HUES6 (cell line): ENCODE results near the gene NAA80.
"Not testable (repeated sequence)": the region's sequence is repeated elsewhere in the genome, so short reads cannot be mapped to it uniquely, and the experiment has no call there.

Experiments
- H3K27ac ChIP-seq: 2 replicates; pipeline ENCODE4 v1.7.0; 2013; ENCODE audit warnings: low read depth, mild to moderate bottlenecking, low read length, inconsistent platforms
- H3K27me3 ChIP-seq: 2 replicates; pipeline ENCODE4 v1.6.1; 2013; ENCODE audit warnings: low read length; ENCODE audit not compliant: control insufficient read depth, insufficient read depth
- H3K36me3 ChIP-seq: 2 replicates; pipeline ENCODE4 v1.6.1; 2013; ENCODE audit warnings: low read length; ENCODE audit not compliant: control insufficient read depth, insufficient read depth
- H3K4me1 ChIP-seq: 2 replicates; pipeline ENCODE4 v1.6.1; 2013; ENCODE audit warnings: low read length; ENCODE audit not compliant: control insufficient read depth, insufficient read depth
- H3K4me3 ChIP-seq: 2 replicates; pipeline ENCODE4 v1.5.1; 2013; ENCODE audit warnings: low read depth, low read length
- H3K9ac ChIP-seq: one replicate; pipeline ENCODE4 v1.6.1; 2013; ENCODE audit warnings: mild to moderate bottlenecking, low read length
- H3K9me3 ChIP-seq: 2 replicates; pipeline ENCODE4 v1.6.1; 2013; ENCODE audit warnings: low read depth, low read length; ENCODE audit not compliant: control insufficient read depth, insufficient read depth

Gene NAA80

DNA sequence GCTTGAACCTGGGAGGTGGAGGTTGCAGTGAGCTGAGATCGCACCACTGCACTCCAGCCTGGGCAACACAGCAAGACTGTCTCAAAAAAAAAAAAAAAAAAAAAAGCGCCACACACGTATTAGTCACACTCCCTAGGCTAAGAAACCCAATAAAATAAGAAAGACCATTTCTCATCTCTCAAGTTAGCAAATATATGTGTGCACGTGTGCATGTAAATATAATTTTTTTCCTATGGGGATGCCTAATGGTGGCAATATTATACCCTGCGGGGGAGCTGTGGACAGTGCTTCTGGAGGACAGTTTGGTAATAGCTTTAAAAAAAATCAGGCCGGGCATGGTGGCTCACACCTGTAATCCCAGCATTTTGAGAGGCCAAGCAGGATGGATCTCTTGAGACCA is 15.1 kb downstream of the NAA80 start:
- H3K36me3 ChIP-seq = peaks cover 29% of the 10 kb centered on the region
- not testable (repeated sequence) for H3K9ac ChIP-seq, H3K27ac ChIP-seq, H3K27me3 ChIP-seq, H3K4me3 ChIP-seq, H3K9me3 ChIP-seq, H3K4me1 ChIP-seq

DNA sequence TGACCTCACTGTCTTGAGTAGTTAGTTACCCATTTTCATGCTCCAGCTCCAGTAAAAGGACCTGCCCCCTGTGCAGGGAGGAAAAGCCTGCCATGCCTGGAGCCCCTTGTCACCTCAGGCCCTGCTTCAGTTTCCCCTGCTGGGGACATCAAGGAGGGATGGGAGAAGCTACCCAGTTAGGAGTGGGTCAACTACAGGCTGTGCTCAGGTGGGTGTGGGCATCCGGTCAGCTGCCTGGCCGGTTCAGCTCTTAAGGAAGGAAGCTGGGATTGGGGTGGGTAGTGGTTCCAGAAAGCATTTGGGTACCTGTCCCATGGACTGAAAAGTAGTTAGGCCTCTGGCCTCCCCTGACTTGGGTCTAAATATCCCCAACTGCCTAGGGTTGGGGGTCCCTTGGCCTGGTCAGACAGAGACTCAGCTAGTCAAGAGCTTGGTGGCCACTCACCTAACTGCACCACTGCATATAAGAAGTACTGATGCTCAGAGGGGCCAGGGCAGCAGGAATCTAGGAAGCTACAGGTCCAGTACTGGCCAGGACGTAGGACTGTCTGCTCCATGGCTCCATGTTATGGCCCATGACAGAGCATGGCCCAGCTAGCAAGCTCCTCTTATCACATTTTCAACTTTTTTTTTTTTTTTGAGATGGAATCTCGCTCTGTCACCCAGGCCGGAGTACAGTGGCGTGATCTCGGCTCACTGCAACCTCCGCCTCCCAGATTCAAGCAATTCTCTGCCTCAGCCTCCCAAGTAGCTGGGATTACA is 19.8 kb downstream of the NAA80 start:
- H3K27me3 ChIP-seq = peaks cover 31% of the 10 kb centered on the region
- H3K4me3 ChIP-seq = no peak overlapping the region
- no peak overlapping the region for H3K9ac ChIP-seq
- no peaks in the 10 kb centered on the region for H3K36me3 ChIP-seq
- H3K4me1 ChIP-seq = peaks cover 12% of the 10 kb centered on the region
- H3K9me3 ChIP-seq = no peaks in the 10 kb centered on the region
- H3K27ac ChIP-seq = no peak overlapping the region

DNA sequence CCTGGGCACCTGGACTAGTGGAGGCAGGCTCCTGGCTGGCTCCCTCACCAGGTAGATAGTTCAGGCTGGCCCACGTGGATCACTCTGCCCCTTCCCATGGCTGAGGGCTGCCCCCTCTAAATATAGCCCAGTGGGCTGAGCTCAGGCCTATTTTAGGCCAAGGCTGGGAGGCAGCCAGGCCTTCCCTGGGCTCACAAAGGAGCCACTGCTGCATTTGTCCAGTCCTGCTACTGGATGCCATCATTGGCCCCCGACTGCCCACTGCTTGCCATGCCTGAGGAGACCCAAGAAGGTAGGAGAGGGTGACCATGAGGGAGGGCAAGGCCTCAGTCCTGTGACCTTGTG is 20.4 kb downstream of the NAA80 start, which contains the start of gene LSMEM2:
TSS of gene LSMEM2 (plus strand) at position 208 of the 345 bp plus-strand sequence. CDS start at position 235, 27 bp downstream.
- H3K4me1 ChIP-seq = peaks cover 16% of the 10 kb centered on the region
- H3K27ac ChIP-seq = no peak within 1 kb of the TSS
- no peak within 1 kb of the TSS for H3K9ac ChIP-seq
- no peaks in the 10 kb centered on the region for H3K36me3 ChIP-seq
- H3K9me3 ChIP-seq = no peaks in the 10 kb centered on the region
- H3K27me3 ChIP-seq = peaks cover 37% of the 10 kb centered on the region
- no peak within 1 kb of the TSS for H3K4me3 ChIP-seq

DNA sequence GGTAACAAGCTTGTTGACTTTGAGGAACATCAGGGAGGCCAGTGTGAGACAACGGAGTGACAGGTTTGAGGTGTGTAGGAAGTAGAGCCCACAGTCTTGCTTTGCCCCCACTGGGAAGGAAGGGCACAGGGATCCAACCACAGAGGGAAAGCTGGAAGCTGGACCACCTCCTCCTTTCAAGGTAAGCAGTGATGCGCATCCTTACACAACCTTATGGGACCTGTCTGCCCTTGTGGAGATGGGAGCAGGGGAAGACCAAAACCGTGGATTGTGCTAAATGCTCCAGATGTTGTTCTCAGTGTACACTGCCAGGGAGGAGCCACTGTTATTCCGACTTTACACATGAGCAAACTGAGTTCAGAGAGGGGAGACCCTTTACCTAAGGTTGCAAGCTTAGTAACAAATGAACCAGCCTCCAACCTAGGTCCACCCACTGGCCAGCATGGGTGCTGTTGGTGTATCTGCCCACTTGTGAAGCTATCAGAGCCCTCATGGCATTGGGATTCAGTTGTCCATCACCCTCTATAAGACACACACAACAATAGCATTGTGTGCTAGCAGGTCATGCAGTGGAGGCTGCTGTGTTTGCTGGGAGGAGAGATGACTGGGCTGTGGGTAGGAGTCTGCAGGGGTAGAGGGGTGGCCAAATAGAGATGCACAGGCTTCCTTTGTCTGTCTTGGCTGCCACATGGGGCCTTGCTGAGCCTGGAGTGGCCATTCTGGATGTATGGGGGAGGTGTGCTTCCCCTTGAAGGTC is 20.9 kb downstream of the NAA80 start:
- H3K9me3 ChIP-seq = no peaks in the 10 kb centered on the region
- H3K27me3 ChIP-seq = peaks cover 42% of the 10 kb centered on the region
- no peak overlapping the region for H3K4me3 ChIP-seq
- no peak overlapping the region for H3K9ac ChIP-seq
- H3K4me1 ChIP-seq = peaks cover 18% of the 10 kb centered on the region
- no peak overlapping the region for H3K27ac ChIP-seq
- H3K36me3 ChIP-seq = no peaks in the 10 kb centered on the region

DNA sequence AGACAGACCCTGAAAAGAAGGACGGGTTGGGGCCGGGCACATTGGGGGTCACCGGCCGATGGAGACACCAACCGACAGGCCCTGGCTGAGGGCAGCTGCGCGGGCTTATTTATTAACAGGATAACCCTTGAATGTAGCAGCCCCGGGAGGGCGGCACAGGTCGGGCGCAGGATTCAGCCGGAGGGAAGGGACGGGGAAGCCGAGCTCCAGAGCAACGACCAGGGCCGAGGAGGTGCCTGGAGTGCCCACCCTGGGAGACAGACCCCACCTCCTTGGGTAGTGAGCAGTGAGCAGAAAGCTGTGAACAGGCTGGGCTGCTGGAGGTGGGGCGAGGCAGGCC is 22.5 kb downstream of the NAA80 start:
- no peak overlapping the region for H3K9ac ChIP-seq
- peak overlapping the region; percentile 60; the same call in 1 of the 2 replicates for H3K4me3 ChIP-seq
- H3K27ac ChIP-seq = no peak overlapping the region
- H3K9me3 ChIP-seq = no peaks in the 10 kb centered on the region
- H3K27me3 ChIP-seq = peaks cover 46% of the 10 kb centered on the region
- peaks cover 23% of the 10 kb centered on the region for H3K4me1 ChIP-seq
- H3K36me3 ChIP-seq = no peaks in the 10 kb centered on the region

DNA sequence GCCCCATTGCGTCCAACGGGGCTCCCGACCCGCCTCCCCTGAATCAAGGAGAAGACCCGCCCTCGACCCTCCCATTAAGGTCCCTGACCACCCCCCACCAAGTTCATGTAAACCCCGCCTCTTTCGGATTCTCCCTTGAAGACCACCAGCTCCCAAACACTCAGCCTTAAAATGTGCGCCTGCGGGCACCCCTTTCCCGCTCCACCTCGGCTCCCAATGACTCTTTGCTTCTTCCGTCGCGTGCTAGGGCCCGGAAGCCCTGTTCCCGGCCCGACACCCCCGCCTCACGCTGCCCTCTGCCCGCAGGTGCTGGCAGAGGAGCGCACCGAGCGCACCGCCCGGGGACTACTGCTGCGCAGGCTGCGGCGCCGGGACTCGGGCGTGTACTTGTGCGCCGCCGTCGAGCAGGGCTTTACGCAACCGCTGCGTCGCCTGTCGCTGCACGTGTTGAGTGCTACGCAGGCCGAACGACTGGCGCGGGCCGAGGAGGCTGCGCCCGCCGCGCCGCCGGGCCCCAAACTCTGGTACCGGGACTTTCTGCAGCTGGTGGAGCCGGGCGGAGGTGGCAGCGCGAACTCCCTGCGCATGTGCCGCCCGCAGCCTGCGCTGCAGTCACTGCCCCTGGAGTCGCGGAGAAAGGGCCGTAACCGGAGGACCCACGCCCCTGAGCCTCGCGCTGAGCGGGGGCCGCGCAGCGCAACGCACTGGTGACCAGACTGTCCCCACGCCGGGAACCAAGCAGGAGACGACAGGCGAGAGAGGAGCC is 23.0 kb downstream of the NAA80 start:
- Histone ChIP-seq H3K9ac (no peak overlapping the region), H3K4me1 (peaks cover 28% of the 10 kb centered on the region), H3K4me3 (peak overlapping the region; percentile 60; the same call in 1 of the 2 replicates), H3K27ac (no peak overlapping the region), H3K27me3 (peaks cover 46% of the 10 kb centered on the region), H3K36me3 (no peaks in the 10 kb centered on the region), H3K9me3 (no peaks in the 10 kb centered on the region)

DNA sequence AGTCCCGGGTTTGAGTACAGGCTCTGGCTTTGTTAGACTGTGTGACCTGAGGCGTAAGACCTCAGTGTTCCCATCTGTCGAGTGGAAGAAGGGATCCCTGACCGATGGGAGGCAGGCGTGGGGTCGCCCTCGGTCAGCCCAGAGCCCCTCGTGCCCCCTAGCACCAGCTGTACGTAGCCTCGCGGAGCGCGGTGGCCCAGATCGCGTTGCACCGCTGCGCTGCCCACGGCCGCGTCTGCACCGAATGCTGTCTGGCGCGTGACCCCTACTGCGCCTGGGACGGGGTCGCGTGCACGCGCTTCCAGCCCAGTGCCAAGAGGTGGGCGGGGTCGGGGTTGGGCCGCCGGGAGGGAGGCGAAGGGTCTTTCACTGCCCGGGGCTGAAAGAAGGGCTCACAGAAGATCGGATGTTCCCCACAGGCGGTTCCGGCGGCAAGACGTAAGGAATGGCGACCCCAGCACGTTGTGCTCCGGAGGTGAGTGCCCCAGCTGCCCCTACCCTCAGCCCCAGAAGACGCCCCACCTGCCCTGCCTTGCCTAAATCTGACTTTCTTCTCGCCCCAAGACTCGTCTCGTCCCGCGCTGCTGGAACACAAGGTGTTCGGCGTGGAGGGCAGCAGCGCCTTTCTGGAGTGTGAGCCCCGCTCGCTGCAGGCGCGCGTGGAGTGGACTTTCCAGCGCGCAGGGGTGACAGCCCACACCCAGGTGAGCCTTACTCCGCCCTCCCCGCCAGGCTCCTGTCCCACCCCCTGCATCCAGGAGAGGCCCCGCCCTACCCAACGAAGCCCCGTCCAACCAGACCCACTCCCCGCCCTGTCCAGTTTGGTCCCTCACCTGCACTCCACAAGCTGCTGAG is 23.8 kb downstream of the NAA80 start:
- Histone ChIP-seq H3K4me1 (peaks cover 30% of the 10 kb centered on the region), H3K36me3 (no peaks in the 10 kb centered on the region), H3K4me3 (peak overlapping the region; percentile 60), H3K9me3 (no peaks in the 10 kb centered on the region), H3K27ac (no peak overlapping the region), H3K9ac (peak overlapping the region; percentile 58), H3K27me3 (peaks cover 46% of the 10 kb centered on the region)

DNA sequence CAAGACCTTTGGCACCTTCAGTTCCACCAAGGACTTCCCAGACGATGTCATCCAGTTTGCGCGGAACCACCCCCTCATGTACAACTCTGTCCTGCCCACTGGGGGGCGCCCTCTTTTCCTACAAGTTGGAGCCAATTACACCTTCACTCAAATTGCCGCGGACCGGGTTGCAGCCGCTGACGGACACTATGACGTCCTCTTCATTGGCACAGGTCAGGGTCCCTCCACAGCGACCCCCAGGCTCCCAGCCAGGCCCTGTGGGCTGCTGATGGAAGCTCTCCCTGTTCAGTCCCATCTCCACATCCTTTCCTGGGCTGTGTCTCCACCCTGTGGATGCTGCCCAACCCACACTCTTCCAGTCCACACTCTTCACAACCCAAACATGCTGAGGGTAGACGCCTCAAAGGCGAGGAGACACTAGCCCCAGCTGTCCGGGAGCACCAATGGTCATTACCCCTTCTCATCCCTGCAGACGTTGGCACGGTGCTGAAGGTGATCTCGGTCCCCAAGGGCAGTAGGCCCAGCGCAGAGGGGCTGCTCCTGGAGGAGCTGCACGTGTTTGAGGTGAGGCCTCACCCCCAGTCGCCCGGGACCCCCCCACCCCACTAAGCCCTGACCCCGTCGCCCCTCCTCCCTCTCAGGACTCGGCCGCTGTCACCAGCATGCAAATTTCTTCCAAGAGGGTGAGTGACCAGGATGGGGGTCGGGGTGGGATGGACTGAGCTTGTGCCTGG is 24.7 kb downstream of the NAA80 start:
- no peak overlapping the region for H3K27ac ChIP-seq
- peak overlapping the region; percentile 60 for H3K4me3 ChIP-seq

DNA sequence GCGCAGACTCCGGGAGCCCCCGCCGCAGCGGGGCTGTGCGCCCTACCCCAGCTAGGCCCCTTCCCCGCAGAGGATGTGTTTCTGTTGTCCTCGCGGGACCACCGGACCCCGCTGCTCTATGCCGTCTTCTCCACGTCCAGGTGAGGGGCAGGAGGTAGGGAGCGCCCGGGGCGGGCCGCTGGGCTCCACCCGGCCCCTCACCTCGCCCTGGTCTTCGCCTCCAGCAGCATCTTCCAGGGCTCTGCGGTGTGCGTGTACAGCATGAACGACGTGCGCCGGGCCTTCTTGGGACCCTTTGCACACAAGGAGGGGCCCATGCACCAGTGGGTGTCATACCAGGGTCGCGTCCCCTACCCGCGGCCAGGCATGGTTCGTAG is 25.5 kb downstream of the NAA80 start:
- peaks cover 46% of the 10 kb centered on the region for H3K27me3 ChIP-seq

More for the DNA sequence above, 24.7 kb downstream of the NAA80 start:
- Histone ChIP-seq H3K27me3 (peaks cover 46% of the 10 kb centered on the region), H3K4me1 (peaks cover 36% of the 10 kb centered on the region), H3K9me3 (no peaks in the 10 kb centered on the region), H3K36me3 (no peaks in the 10 kb centered on the region), H3K9ac (no peak overlapping the region)

More for the DNA sequence above, 25.5 kb downstream of the NAA80 start:
- Histone ChIP-seq H3K27ac (no peak overlapping the region), H3K4me3 (no peak overlapping the region), H3K36me3 (no peaks in the 10 kb centered on the region), H3K9ac (no peak overlapping the region), H3K4me1 (peaks cover 44% of the 10 kb centered on the region), H3K9me3 (no peaks in the 10 kb centered on the region)
